IPS-20b (cell line): ENCODE measurements around the gene SMIM36.
"Not testable (repeated sequence)": the region's sequence is repeated elsewhere in the genome, so short reads cannot be mapped to it uniquely, and the experiment has no call there.

Experiments used
- H3K27ac ChIP-seq: one replicate; pipeline ENCODE4 v1.5.1; 2013; ENCODE audit warnings: low read length
- H3K27me3 ChIP-seq: 2 replicates; pipeline ENCODE4 v1.6.1; 2013; ENCODE audit warnings: mild to moderate bottlenecking, low read length, inconsistent platforms; ENCODE audit not compliant: insufficient read depth
- H3K36me3 ChIP-seq: 2 replicates; pipeline ENCODE4 v1.6.1; 2013; ENCODE audit warnings: low read depth, mild to moderate bottlenecking, inconsistent platforms, low read length, moderate library complexity; ENCODE audit not compliant: insufficient read depth
- H3K4me1 ChIP-seq: 2 replicates; pipeline ENCODE4 v1.6.1; 2013; ENCODE audit warnings: mild to moderate bottlenecking, control low read depth, inconsistent platforms, low read length, moderate library complexity; ENCODE audit not compliant: insufficient read depth
- H3K4me3 ChIP-seq: 2 replicates; pipeline ENCODE4 v1.5.1; 2013; ENCODE audit warnings: mild to moderate bottlenecking, low read length, inconsistent platforms
- H3K9ac ChIP-seq: 2 replicates; pipeline ENCODE4 v1.6.1; 2013; ENCODE audit warnings: low read depth, mild to moderate bottlenecking, inconsistent platforms, low read length, moderate library complexity
- H3K9me3 ChIP-seq: 2 replicates; pipeline ENCODE4 v1.6.1; 2013; ENCODE audit warnings: mild to moderate bottlenecking, low read depth, low read length, inconsistent platforms; ENCODE audit not compliant: insufficient read depth

The SMIM36 gene

DNA sequence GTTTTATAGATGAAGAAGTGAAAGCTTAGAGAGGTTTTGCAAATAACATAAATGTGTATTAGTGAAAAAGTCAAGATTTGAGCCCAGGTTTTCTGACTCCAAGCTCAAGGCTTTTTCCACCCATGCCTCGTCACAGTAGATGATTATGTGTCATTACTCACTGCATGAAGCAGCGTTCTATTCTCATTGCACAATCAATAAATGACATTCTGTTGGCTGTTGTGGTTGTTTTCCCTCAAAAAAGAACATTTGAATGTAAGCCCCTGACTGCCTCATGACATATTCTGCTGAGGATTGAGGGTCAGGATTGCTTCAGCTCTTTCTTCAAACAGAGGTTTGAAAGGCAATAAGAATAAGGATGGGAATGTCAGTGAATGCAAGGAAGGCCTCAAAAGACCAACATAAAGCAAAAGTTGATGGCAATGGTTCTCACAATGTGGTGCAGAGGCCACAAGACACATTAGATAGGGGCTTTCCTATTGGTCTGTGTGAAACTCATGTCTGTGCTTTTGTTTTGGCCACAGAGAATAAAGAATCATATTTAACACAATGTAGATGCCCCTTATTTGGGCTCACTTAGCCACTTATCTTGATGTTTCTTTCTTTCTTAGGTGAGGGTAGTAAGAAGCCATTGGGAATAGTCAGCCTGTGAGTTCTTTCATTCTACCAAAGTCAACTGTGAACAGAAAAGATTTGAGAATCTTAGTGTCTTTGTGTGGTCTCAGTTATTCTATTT is 84.2 kb downstream of the SMIM36 start:
- Histone ChIP-seq H3K27me3 (0 out of 2 replicates have a peak, but pooled peaks cover 4% of the 10 kb centered on the region), H3K4me3 (no peak overlapping the region), H3K9ac (no peak overlapping the region), H3K36me3 (no peaks in the 10 kb centered on the region), H3K27ac (no peak overlapping the region), H3K4me1 (no peaks in the 10 kb centered on the region), H3K9me3 (no peaks in the 10 kb centered on the region; the same call in 1 of the 2 replicates)

DNA sequence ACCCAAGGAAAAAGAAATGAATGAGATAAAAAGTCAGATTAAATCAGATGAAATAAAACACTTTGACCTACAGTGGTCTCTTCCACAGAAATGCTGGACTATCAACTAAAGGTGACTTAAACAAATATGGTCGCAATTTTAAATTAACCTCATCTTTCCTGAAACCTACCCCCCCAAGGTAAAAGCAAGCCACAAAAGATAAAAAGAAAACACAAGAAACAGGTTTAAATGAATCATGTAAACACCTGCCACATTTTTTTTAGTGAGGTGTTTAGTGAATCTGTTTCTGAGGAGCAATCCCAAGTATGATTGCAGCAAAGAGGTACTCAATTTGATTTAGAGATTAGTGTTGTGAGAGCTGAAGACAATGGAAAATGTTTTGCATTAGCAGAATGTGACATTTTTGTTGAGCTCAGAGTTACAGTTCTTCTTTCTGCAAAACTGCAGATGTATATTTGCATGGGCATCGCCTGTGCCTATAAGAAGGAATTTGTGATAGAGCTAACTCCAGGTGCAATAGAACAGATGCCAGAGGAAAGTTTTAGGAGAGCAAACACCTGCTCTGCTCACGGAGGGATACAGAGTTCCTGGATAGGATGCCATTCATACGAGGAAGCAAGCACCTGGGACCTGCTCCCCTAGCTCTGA is 86.2 kb downstream of the SMIM36 start:
- Histone ChIP-seq H3K9me3 (no peaks in the 10 kb centered on the region; the same call in 1 of the 2 replicates), H3K9ac (no peak overlapping the region), H3K4me1 (peaks cover 4% of the 10 kb centered on the region; the same call in 1 of the 2 replicates), H3K4me3 (no peak overlapping the region), H3K36me3 (no peaks in the 10 kb centered on the region), H3K27me3 (0 out of 2 replicates have a peak, but pooled peaks cover 4% of the 10 kb centered on the region), H3K27ac (no peak overlapping the region)

DNA sequence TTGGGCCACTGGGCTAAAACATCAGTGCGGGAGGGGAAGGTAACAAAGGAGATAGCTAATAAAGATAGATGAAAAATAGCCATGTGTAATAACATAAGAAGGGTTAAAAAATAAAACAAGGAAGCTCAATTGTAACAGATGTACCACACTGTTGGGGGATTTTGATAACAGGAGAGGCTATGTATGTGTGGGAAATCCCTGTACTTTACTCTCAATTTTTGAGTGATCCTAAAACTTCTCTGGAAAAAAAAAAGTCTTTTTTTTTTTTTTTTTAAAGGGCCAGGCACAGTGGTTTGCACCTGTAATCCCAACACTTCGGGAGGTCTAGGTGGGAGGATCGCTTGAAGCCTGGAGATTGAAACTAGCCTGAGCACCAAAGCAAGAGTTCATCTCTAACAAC is 87.7 kb downstream of the SMIM36 start:
- Histone ChIP-seq H3K4me1 (peaks cover 6% of the 10 kb centered on the region; the same call in 1 of the 2 replicates), H3K9ac (no peak overlapping the region), H3K36me3 (peaks cover 4% of the 10 kb centered on the region; the same call in 1 of the 2 replicates), H3K4me3 (no peak overlapping the region), H3K27ac (no peak overlapping the region), H3K9me3 (no peaks in the 10 kb centered on the region; the same call in 1 of the 2 replicates), H3K27me3 (0 out of 2 replicates have a peak, but pooled peaks cover 4% of the 10 kb centered on the region)

DNA sequence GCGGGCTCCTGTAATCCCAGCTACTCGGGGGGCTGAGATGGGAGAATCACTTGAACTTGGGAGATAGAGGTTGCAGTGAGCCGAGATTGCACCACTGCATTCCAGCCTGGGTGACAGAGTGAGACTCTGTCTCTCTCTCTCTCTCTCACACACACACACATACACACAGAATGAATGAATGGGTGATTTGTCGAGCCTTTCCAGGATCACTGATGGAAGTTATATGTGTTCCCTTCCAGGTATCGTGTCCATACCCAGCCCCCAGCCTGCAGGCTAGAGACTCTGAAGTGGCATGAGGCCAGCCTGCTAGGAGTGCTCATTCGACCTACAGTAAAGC is 88.5 kb downstream of the SMIM36 start:
- H3K9ac ChIP-seq, H3K27me3 ChIP-seq, H3K9me3 ChIP-seq, H3K4me1 ChIP-seq, H3K4me3 ChIP-seq, H3K36me3 ChIP-seq, H3K27ac ChIP-seq: not testable (repeated sequence)

- Histone ChIP-seq H3K9ac (peak within 1 kb of the TSS; percentile 84), H3K9me3 (no peaks in the 10 kb centered on the region), H3K27ac (no peak within 1 kb of the TSS), H3K4me3 (peak within 1 kb of the TSS; percentile 89), H3K27me3 (0 out of 2 replicates have a peak, but pooled peaks cover 4% of the 10 kb centered on the region), H3K4me1 (peaks cover 6% of the 10 kb centered on the region; the same call in 1 of the 2 replicates), H3K36me3 (peaks cover 4% of the 10 kb centered on the region; the same call in 1 of the 2 replicates)
These were observed 89.9 kb downstream of the SMIM36 start, which contains the start of gene MMD for GRCh38 chr17:55421179-55421934. Gene MMD, minus strand, starts transcription at chr17:55421835. Its CDS starts 140 bp downstream, at chr17:55421695.

DNA sequence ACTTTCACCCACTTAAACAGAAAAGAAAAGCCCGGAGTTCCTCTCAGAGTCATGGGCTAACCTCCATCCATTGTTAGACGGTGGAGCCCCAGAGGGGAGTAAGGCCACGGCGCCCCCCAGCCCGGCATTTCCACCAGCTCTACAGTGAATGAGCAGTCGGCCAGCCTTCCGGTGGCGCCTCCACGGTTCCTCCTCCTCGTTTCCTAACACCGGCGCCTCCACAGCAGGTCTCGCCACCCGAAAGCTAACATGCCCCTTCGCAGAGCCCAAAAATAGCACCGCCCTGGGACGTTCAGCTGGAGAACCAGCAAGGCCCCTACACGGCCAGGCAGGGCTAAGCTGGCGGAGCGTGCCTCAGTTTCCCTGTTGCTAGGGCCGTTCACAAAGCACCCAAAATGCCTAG is 90.5 kb downstream of the SMIM36 start:
- peaks cover 6% of the 10 kb centered on the region; the same call in 1 of the 2 replicates for H3K4me1 ChIP-seq
- H3K9me3 ChIP-seq = no peaks in the 10 kb centered on the region
- peak overlapping the region; percentile 84 for H3K9ac ChIP-seq
- H3K4me3 ChIP-seq = peak overlapping the region; percentile 89
- 0 out of 2 replicates have a peak, but pooled peaks cover 4% of the 10 kb centered on the region for H3K27me3 ChIP-seq
- H3K27ac ChIP-seq = no peak overlapping the region
- peaks cover 4% of the 10 kb centered on the region; the same call in 1 of the 2 replicates for H3K36me3 ChIP-seq

- H3K27ac ChIP-seq = no peak overlapping the region
- H3K4me3 ChIP-seq = peak overlapping the region; percentile 89
- H3K36me3 ChIP-seq = peaks cover 4% of the 10 kb centered on the region; the same call in 1 of the 2 replicates
- peak overlapping the region; percentile 84 for H3K9ac ChIP-seq
- 0 out of 2 replicates have a peak, but pooled peaks cover under 1% of the 10 kb centered on the region for H3K27me3 ChIP-seq
- H3K9me3 ChIP-seq = no peaks in the 10 kb centered on the region
- H3K4me1 ChIP-seq = peaks cover 6% of the 10 kb centered on the region; the same call in 1 of the 2 replicates
These were observed 91.0 kb downstream of the SMIM36 start for GRCh38 chr17:55420067-55420775.

DNA sequence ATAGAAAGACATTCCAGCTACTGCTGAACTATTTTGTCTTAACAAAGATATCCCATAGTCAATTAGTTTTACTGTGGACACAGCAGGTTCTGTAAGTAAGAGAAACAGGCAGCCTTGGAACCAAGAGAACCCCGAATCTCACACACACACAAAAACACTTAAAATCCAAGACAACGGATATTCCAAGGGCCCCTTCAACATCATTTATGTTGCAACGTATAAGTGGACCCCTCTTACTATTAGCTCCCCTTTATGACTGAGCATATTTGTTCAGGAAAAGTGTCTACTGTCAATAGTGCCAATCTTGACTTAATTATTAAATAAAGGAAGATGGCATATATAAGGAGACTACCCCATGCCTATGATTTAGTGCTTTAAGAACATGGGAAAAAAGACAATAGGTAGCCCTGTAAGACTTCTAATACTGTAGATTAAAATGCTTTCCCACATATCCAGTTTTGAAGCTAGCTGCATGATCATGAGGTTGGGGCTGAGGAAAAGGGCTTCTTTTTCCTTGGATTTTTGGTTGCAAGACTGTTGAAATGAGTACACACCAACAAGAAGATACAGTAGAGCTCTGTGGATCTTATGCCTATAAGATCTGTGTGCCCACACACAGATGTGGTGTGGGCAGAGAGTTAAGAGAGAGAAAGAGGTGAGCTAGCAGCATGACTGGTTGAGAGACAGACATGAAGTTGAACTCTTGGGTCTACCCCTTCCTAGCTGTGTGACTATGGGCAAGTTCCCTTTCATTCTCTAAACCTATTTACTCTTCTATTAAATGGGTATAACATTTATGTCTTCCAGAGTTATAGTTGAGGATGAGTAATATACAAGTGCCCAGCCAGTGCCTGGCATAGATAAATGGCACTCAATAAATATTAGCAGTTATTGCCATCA is 92.6 kb downstream of the SMIM36 start:
- H3K36me3 ChIP-seq = peaks cover 10% of the 10 kb centered on the region
- H3K9ac ChIP-seq = no peak overlapping the region
- no peaks in the 10 kb centered on the region for H3K27me3 ChIP-seq
- H3K4me1 ChIP-seq = peaks cover 6% of the 10 kb centered on the region; the same call in 1 of the 2 replicates
- no peak overlapping the region for H3K27ac ChIP-seq
- no peaks in the 10 kb centered on the region for H3K9me3 ChIP-seq
- no peak overlapping the region for H3K4me3 ChIP-seq

- Histone ChIP-seq H3K9me3 (no peaks in the 10 kb centered on the region), H3K4me3 (no peak overlapping the region), H3K27me3 (no peaks in the 10 kb centered on the region), H3K27ac (no peak overlapping the region), H3K36me3 (peaks cover 20% of the 10 kb centered on the region), H3K4me1 (peaks cover 6% of the 10 kb centered on the region; the same call in 1 of the 2 replicates), H3K9ac (no peak overlapping the region)
These were observed 93.6 kb downstream of the SMIM36 start for GRCh38 chr17:55417411-55418268.
